ENCODE data around the gene TMEM140. TPM values are rescaled to one million over a fixed set of nuclear protein-coding genes. Genes with fewer than 3 reads are reported as not detected.
"Not testable (repeated sequence)": the region's sequence is repeated elsewhere in the genome, so short reads cannot be mapped to it uniquely, and the experiment has no call there.

TMEM140 gene
- polyA plus RNA-seq, 3 donors, result 23.8 to 27.2 (median 26.4) TPM

GRCh38 chr7:135171581-135172291, 23.9 kb downstream of the TMEM140 start:
- DNase-seq (ENCODE audit: low read depth in 3 of 3, low spot score in 2 of 3), result not testable (repeated sequence)

- DNase-seq (ENCODE audit: low read depth in 3 of 3, low spot score in 2 of 3), result not testable (repeated sequence)
Measured at GRCh38 chr7:135173916-135174315, 26.0 kb downstream of the TMEM140 start.

- DNase-seq (ENCODE audit: low read depth in 3 of 3, low spot score in 2 of 3), result no peak
Measured at GRCh38 chr7:135174941-135175340, 27.1 kb downstream of the TMEM140 start.

- no peak for DNase-seq (ENCODE audit: low read depth in 3 of 3, low spot score in 2 of 3)
Measured at GRCh38 chr7:135175931-135176330, 28.1 kb downstream of the TMEM140 start.

- no peak for DNase-seq (ENCODE audit: low read depth in 3 of 3, low spot score in 2 of 3)
Measured at GRCh38 chr7:135177028-135177696, 29.3 kb downstream of the TMEM140 start.

- DNase-seq (ENCODE audit: low read depth in 3 of 3, low spot score in 2 of 3), result no peak
Measured at GRCh38 chr7:135178364-135178763, 30.5 kb downstream of the TMEM140 start.

GRCh38 chr7:135179321-135179925, 31.6 kb downstream of the TMEM140 start:
- no peak for DNase-seq (ENCODE audit: low read depth in 3 of 3, low spot score in 2 of 3)

- no peak for DNase-seq (ENCODE audit: low read depth in 3 of 3, low spot score in 2 of 3)
Measured at GRCh38 chr7:135180122-135180521, 32.2 kb downstream of the TMEM140 start.

- no peak for DNase-seq (ENCODE audit: low read depth in 3 of 3, low spot score in 2 of 3)
Measured at GRCh38 chr7:135181261-135181928, 33.5 kb downstream of the TMEM140 start.

GRCh38 chr7:135181929-135182678, 34.2 kb downstream of the TMEM140 start:
- no peak for DNase-seq (ENCODE audit: low read depth in 3 of 3, low spot score in 2 of 3)

- DNase-seq (ENCODE audit: low read depth in 3 of 3, low spot score in 2 of 3), result no peak
Measured at GRCh38 chr7:135183478-135183877, 35.6 kb downstream of the TMEM140 start.

GRCh38 chr7:135184254-135184841, 36.5 kb downstream of the TMEM140 start:
- no peak for DNase-seq (ENCODE audit: low read depth in 3 of 3, low spot score in 2 of 3)

- DNase-seq (ENCODE audit: low read depth in 3 of 3, low spot score in 2 of 3), result no peak
Measured at GRCh38 chr7:135185471-135186260, 37.8 kb downstream of the TMEM140 start.

- DNase-seq (ENCODE audit: low read depth in 3 of 3, low spot score in 2 of 3), result no peak
Measured at GRCh38 chr7:135186261-135186540, 38.3 kb downstream of the TMEM140 start.

- DNase-seq (ENCODE audit: low read depth in 3 of 3, low spot score in 2 of 3), result no peak
Measured at GRCh38 chr7:135186841-135187253, 39.0 kb downstream of the TMEM140 start.

GRCh38 chr7:135188298-135188984, 40.6 kb downstream of the TMEM140 start:
- DNase-seq (ENCODE audit: low read depth in 3 of 3, low spot score in 2 of 3), result no peak

GRCh38 chr7:135189221-135189662, 41.4 kb downstream of the TMEM140 start:
- no peak for DNase-seq (ENCODE audit: low read depth in 3 of 3, low spot score in 2 of 3)

- DNase-seq (ENCODE audit: low read depth in 3 of 3, low spot score in 2 of 3), result no peak
Measured at GRCh38 chr7:135189961-135190360, 42.1 kb downstream of the TMEM140 start.

GRCh38 chr7:135190703-135191102, 42.8 kb downstream of the TMEM140 start:
- DNase-seq (ENCODE audit: low read depth in 3 of 3, low spot score in 2 of 3), result no peak

Measured in right renal cortex interstitium (tissue), 3 donors.